ACC112 (cell line): Measurements from ENCODE around the gene PPP1R3D.
"Not testable (repeated sequence)": the region's sequence is repeated elsewhere in the genome, so short reads cannot be mapped to it uniquely, and the experiment has no call there.

Experiments used
- H2AFZ ChIP-seq: fragments of 200-600 bp; sonication (generic); one replicate; pipeline ENCODE4 v1.6.0; 2017; ENCODE audit warnings: antibody characterized with exemption, low read length; ENCODE audit not compliant: unreplicated experiment
- H3K27ac ChIP-seq: fragments of 200-600 bp; sonication (generic); 2 replicates; pipeline ENCODE4 v1.5.1; 2014; ENCODE audit warnings: low read depth, mild to moderate bottlenecking, antibody characterized with exemption, low read length, moderate library complexity
- H3K27me3 ChIP-seq: fragments of 200-600 bp; sonication (generic); 2 replicates; pipeline ENCODE4 v1.6.1; 2014; ENCODE audit warnings: mild to moderate bottlenecking, antibody characterized with exemption, low read length, moderate library complexity, mixed read lengths; ENCODE audit not compliant: insufficient read depth
- H3K36me3 ChIP-seq: fragments of 200-600 bp; sonication (generic); 2 replicates; pipeline ENCODE4 v1.6.1; 2016; ENCODE audit warnings: mild to moderate bottlenecking, antibody characterized with exemption, low read length, moderate library complexity, mixed read lengths; ENCODE audit not compliant: insufficient read depth
- H3K4me1 ChIP-seq: fragments of 200-600 bp; sonication (generic); one replicate; pipeline ENCODE4 v1.6.1; 2016; ENCODE audit warnings: low read length, mixed read lengths; ENCODE audit not compliant: insufficient read depth, unreplicated experiment, control insufficient read depth
- H3K4me3 ChIP-seq: fragments of 200-600 bp; sonication (generic); 2 replicates; pipeline ENCODE4 v1.5.1; 2014; ENCODE audit warnings: mild to moderate bottlenecking, low read depth, low read length
- H3K79me2 ChIP-seq: fragments of 200-600 bp; sonication (generic); one replicate; pipeline ENCODE4 v1.6.0; 2016; ENCODE audit warnings: low read length; ENCODE audit not compliant: control insufficient read depth, unreplicated experiment, insufficient read depth

PPP1R3D gene

GRCh38 chr20:59971428-59971827 lies 31.3 kb upstream of the PPP1R3D start:
- H3K79me2 ChIP-seq, result no peaks in the 10 kb centered on the region
- H3K27me3 ChIP-seq, result no peaks in the 10 kb centered on the region
- H3K27ac ChIP-seq, result no peak overlapping the region
- H3K4me1 ChIP-seq, result no peaks in the 10 kb centered on the region
- no peak overlapping the region for H3K4me3 ChIP-seq
- no peaks in the 10 kb centered on the region for H3K36me3 ChIP-seq
- no peak overlapping the region for H2AFZ ChIP-seq

- H3K36me3 ChIP-seq, result no peaks in the 10 kb centered on the region
- no peaks in the 10 kb centered on the region for H3K79me2 ChIP-seq
- H3K4me1 ChIP-seq, result no peaks in the 10 kb centered on the region
- H3K4me3 ChIP-seq, result no peak overlapping the region
- no peaks in the 10 kb centered on the region for H3K27me3 ChIP-seq
- no peak overlapping the region for H3K27ac ChIP-seq
- no peak overlapping the region for H2AFZ ChIP-seq
Measured at GRCh38 chr20:59966428-59966827, 26.3 kb upstream of the PPP1R3D start.

GRCh38 chr20:59962155-59962554 lies 22.1 kb upstream of the PPP1R3D start:
- Histone ChIP-seq H3K27me3 (no peaks in the 10 kb centered on the region), H2AFZ (no peak overlapping the region), H3K4me1 (no peaks in the 10 kb centered on the region), H3K27ac (no peak overlapping the region), H3K4me3 (no peak overlapping the region), H3K36me3 (no peaks in the 10 kb centered on the region), H3K79me2 (no peaks in the 10 kb centered on the region)

- Histone ChIP-seq H3K36me3 (no peaks in the 10 kb centered on the region), H3K27me3 (no peaks in the 10 kb centered on the region), H3K79me2 (no peaks in the 10 kb centered on the region), H2AFZ (no peak overlapping the region), H3K4me1 (no peaks in the 10 kb centered on the region), H3K27ac (no peak overlapping the region), H3K4me3 (no peak overlapping the region)
Measured at GRCh38 chr20:59961423-59961822, 21.3 kb upstream of the PPP1R3D start.

- Histone ChIP-seq H2AFZ (no peak overlapping the region), H3K36me3 (no peaks in the 10 kb centered on the region), H3K27ac (no peak overlapping the region), H3K79me2 (no peaks in the 10 kb centered on the region), H3K4me1 (no peaks in the 10 kb centered on the region), H3K4me3 (no peak overlapping the region), H3K27me3 (no peaks in the 10 kb centered on the region)
Measured at GRCh38 chr20:59958626-59959025, 18.5 kb upstream of the PPP1R3D start.

GRCh38 chr20:59958123-59958522 lies 18.0 kb upstream of the PPP1R3D start, which contains the start of gene CDH26:
Gene CDH26 (plus strand): TSS chr20:59958423. CDS start chr20:59958727, 304 bp downstream.
- Histone ChIP-seq H3K27ac (no peak within 1 kb of the TSS), H3K4me3 (no peak within 1 kb of the TSS), H3K27me3 (no peaks in the 10 kb centered on the region), H3K79me2 (no peaks in the 10 kb centered on the region), H3K4me1 (no peaks in the 10 kb centered on the region), H2AFZ (no peak within 1 kb of the TSS), H3K36me3 (no peaks in the 10 kb centered on the region)

GRCh38 chr20:59957568-59957967 lies 17.5 kb upstream of the PPP1R3D start:
- not testable (repeated sequence) for H3K4me1 ChIP-seq, H2AFZ ChIP-seq, H3K27me3 ChIP-seq, H3K79me2 ChIP-seq, H3K36me3 ChIP-seq, H3K4me3 ChIP-seq, H3K27ac ChIP-seq

GRCh38 chr20:59955131-59955796 lies 15.2 kb upstream of the PPP1R3D start:
- Histone ChIP-seq H3K79me2 (no peaks in the 10 kb centered on the region), H3K27me3 (no peaks in the 10 kb centered on the region), H2AFZ (no peak overlapping the region), H3K27ac (no peak overlapping the region), H3K4me3 (no peak overlapping the region), H3K36me3 (no peaks in the 10 kb centered on the region), H3K4me1 (no peaks in the 10 kb centered on the region)

- H2AFZ ChIP-seq, result no peak overlapping the region
- no peak overlapping the region for H3K4me3 ChIP-seq
- no peak overlapping the region for H3K27ac ChIP-seq
- no peaks in the 10 kb centered on the region for H3K79me2 ChIP-seq
- no peaks in the 10 kb centered on the region for H3K36me3 ChIP-seq
- H3K4me1 ChIP-seq, result no peaks in the 10 kb centered on the region
- H3K27me3 ChIP-seq, result no peaks in the 10 kb centered on the region
Measured at GRCh38 chr20:59954718-59955117, 14.6 kb upstream of the PPP1R3D start.

- no peak overlapping the region for H2AFZ ChIP-seq
- no peaks in the 10 kb centered on the region for H3K79me2 ChIP-seq
- H3K36me3 ChIP-seq, result no peaks in the 10 kb centered on the region
- H3K27me3 ChIP-seq, result no peaks in the 10 kb centered on the region
- H3K27ac ChIP-seq, result no peak overlapping the region
- H3K4me1 ChIP-seq, result no peaks in the 10 kb centered on the region
- H3K4me3 ChIP-seq, result no peak overlapping the region
Measured at GRCh38 chr20:59949911-59950310, 9.8 kb upstream of the PPP1R3D start.

- H3K27me3 ChIP-seq, result no peaks in the 10 kb centered on the region
- H3K36me3 ChIP-seq, result no peaks in the 10 kb centered on the region
- no peak overlapping the region for H3K4me3 ChIP-seq
- no peak overlapping the region for H2AFZ ChIP-seq
- no peaks in the 10 kb centered on the region for H3K79me2 ChIP-seq
- no peaks in the 10 kb centered on the region for H3K4me1 ChIP-seq
- H3K27ac ChIP-seq, result no peak overlapping the region
Measured at GRCh38 chr20:59948828-59949720, 9.0 kb upstream of the PPP1R3D start.
